ENCODE data around the gene POFUT1.
A peak's percentile ranks its signal among the peaks of the same experiment; 100 is the strongest.
"Not testable (repeated sequence)": the region's sequence is repeated elsewhere in the genome, so short reads cannot be mapped to it uniquely, and the experiment has no call there.

The POFUT1 gene

GRCh38 chr20:32207626-32208498 is at the start of gene POFUT1, which contains the start of gene PLAGL2:
Gene POFUT1 (plus strand): TSS chr20:32207880. CDS start chr20:32207942, 62 bp downstream.
Gene PLAGL2 (minus strand): TSS chr20:32207743. CDS start chr20:32202178, 5,565 bp downstream.
- DNase-seq (ENCODE audit: low spot score): peak; percentile 92

GRCh38 chr20:32158351-32158750 is 49.3 kb upstream of the POFUT1 start:
- no peak for DNase-seq (ENCODE audit: low spot score)

GRCh38 chr20:32158943-32159660 is 48.6 kb upstream of the POFUT1 start:
- DNase-seq (ENCODE audit: low spot score): no peak

DNA sequence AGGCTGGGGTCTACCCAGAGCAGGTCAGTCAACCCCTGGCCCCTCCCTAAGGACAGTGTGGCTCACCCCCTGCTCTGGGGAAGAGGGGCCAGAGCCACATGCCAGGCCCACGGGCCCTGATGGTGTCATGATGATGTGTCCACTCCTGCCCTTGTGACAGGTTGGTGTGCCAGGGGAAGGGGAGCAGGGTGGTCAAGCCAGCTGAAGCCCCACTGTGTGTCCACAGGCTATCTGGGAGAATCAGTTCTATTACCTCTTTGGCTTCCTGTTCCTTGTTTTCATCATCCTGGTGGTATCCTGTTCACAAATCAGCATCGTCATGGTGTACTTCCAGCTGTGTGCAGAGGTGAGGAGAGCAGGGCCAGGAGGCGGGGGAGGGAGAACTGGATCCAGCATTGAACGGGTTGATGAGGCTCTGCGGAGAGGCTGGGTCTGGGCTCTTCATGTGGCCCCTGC is 47.9 kb upstream of the POFUT1 start:
- DNase-seq (ENCODE audit: low spot score): no peak

DNA sequence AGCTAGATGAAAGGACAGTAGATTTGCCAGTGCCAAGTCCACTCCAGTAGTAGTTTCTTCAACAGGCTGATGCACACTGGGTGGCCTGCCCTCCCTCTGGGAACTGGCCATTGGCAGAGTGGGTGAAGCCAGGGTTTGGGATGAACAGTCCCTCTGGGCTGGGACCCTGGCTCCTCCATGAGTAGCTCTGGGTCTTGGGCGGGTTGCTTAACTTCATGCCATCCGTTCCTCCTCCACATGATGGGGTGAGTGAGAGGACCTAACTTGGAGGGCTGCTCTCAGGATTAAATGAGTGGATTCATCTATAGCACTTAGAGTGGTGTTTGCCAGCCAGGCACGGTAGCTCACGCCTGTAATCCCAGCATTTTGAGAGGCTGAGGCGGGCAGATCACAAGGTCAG is 47.3 kb upstream of the POFUT1 start:
- no peak for DNase-seq (ENCODE audit: low spot score)

DNA sequence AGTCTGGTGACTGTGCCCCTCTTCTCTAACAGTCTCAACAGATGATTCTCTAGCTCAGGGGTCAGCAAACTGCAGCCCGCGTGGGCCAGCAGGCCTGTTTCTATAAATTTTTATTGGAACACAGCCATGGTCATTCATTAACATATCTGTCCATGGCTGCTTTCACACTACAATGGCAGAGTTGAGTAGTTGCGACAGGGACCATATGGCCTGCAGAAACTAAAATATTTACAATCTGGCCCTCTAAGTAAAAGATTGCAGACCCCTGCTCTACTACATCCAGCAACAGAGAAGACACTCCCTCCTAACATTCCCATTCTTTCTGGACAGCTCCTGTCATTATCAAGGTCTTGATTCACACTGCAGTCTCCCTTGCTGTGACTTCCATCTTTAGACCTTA is 45.3 kb upstream of the POFUT1 start:
- DNase-seq (ENCODE audit: low spot score): no peak

DNA sequence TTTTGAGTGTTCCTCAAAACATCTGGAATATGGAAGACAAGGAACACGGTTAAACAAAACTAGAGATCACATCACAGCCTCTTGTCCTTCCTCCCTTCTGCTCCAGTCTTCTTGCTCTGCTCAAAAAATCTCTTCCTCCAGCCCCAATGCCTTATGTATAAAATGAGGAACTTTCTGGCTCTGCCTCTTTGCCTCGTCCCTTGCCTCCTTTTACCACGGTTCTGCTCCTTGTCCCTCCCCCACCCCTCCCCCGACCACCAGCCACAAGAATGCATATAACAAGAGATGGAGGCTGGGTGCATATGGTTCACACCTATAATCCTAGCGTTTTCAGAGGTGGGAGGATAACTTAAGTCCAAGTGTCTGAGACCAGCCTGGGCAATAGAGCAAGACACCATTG is 43.7 kb upstream of the POFUT1 start:
- no peak for DNase-seq (ENCODE audit: low spot score)

- no peak for DNase-seq (ENCODE audit: low spot score)
Observed at GRCh38 chr20:32164984-32165735, 42.5 kb upstream of the POFUT1 start.

DNA sequence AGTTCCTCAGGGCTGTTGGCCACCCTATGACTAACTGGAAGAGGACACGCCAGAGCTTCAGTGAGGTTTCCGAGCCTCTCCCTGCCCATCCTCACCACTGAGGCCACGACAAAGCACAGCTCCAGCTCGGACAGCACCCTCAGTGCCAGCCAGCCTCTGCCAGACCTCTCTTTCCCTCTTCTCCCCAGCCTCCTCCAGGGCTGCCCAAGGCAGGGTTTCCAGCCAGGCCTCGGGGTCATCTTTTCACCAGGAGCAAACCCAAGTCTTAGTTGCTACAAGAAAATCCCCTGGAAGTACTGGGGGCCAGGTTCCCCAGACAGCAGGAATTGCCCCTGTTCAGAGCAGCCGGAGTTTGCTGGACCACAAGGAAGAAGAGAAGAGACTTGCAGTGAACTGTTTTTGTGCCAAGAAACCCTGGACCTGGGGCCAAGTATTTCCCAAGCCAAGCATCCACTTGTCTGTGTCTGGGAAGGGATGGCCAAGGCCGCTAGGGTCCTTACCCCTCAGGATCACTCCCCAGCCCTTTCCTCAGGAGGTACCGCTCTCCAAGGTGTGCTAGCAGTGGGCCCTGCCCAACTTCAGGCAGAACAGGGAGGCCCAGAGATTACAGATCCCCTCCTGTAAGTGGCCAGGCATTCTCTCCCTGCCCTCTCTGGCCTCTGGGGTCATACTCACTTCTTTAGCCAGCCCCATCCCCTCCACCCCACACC is 41.7 kb upstream of the POFUT1 start:
- DNase-seq (ENCODE audit: low spot score): no peak

GRCh38 chr20:32167552-32167951 is 40.1 kb upstream of the POFUT1 start:
- DNase-seq (ENCODE audit: low spot score): no peak

DNA sequence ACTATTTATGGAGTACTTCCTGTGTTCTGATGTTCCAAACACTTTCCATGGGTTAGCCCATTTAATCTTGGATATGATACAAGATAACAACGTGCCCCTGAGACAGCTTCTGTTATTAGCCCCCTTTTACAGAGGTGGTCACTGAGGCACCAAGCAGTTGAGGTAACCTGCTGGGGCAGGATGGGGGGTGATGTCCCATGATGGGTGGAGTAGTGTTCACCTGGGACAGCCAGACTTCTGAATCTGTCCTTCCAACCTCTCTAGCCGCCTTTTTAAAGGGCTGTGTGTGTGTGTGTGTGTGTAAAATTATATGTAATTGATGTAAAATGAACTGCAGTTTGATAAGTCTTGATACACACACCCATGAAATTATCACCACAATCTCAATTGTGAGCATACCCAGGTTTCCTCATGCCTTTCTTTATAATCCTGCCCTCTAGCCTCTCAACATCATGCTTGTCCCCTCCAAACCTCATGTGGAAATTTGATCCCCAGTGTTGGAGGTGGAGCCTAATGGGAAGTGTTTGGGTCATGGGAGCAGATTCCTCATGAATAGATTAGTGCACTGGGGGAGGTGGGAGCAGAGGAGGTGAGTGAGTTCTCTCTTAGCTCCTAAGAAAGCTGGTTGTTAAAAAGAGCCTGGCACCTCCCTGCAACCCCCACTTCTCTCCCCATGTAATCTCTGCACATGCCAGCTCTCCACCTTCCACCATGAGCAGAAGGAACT is 39.3 kb upstream of the POFUT1 start:
- DNase-seq (ENCODE audit: low spot score): no peak

- not testable (repeated sequence) for DNase-seq (ENCODE audit: low spot score)
Observed at GRCh38 chr20:32177696-32178095, 30.0 kb upstream of the POFUT1 start.

GRCh38 chr20:32179515-32179914 is 28.2 kb upstream of the POFUT1 start:
- DNase-seq (ENCODE audit: low spot score): no peak

DNA sequence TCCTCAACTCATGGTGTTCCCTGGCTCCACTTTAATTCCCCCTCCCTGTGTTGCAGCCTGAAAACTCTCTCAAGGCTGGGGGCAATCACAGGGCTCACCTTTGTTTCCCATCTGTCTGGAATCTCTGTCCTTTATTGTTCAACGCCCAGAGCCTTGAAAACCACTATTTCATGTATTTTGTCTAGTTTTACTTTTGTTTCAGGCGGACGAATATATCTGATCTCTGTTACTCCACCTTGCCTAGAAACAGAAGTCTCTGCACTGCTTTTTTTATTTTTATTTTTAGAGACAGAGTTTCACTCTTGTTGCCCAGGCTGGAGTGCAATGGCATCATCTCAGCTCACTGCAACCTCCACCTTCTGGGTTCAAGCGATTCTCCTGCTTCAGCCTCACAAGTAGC is 27.7 kb upstream of the POFUT1 start:
- DNase-seq (ENCODE audit: low spot score): no peak

DNA sequence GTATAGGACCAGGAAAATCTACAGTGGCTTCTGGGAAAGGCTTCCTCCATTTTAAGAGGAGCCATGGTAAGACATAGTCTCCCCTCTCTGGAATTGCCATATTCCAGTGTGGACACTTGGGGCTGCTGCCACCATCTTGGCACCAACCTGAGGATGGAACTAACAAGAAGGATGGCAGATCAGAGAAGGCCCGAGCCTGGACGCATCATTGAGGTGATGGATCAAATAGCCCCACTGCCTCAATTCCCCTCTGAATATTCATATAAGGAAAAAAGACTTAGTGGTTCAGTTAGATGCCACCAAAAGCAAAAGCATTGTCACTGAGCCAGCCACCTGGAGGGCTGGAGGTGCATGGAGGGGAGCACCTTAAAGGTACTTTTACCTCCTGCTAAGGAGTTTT is 26.1 kb upstream of the POFUT1 start:
- no peak for DNase-seq (ENCODE audit: low spot score)

- no peak for DNase-seq (ENCODE audit: low spot score)
Observed at GRCh38 chr20:32183947-32184635, 23.6 kb upstream of the POFUT1 start.

DNA sequence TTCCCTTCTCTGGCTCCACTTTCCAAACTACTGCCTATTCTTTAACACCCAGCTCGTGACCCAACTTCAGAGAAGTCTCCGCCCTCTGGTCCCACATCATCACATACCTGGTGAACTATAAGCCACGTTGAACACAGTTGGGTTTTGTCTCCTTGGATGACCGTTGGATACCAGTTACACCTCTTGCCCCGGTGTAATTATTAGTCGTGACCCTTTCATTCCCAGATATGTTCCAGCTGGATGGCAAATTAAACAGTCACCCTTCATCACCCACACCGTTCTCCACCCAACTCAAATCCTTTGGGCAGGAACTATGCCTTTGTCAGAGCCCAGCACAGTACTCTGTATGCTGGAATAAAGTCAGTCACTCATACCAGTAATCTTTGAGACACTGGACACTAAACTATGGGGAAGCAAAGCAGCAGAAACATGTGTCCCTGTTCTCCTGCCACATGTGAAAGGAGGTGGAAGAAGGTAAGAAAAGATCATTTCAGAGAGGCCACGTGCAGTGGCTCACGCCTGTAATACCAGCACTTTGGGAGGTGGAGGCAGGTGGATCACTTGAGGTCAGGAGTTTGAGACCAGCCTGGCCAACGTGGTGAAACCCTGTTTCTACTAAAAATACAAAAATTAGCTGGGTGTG is 22.6 kb upstream of the POFUT1 start:
- no peak for DNase-seq (ENCODE audit: low spot score)

DNA sequence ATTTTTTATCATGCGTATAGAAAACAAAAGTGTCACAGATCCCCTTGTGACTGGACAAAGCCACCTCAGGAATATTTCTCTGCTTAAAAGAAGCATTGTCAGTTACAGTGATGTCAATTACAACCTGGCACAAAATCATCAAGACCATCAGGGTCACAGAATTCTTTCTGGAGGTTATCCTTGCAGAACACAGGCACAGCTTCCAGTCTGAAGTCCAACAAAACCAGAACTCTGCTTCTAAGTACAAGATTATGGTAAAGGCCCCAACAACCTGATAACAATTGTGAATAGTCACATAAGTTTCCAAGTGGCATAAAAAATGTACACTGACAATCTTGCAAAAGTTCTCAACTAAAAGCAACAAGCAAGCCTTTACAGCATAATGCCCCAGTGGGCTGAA is 21.2 kb upstream of the POFUT1 start:
- DNase-seq (ENCODE audit: low spot score): no peak

DNA sequence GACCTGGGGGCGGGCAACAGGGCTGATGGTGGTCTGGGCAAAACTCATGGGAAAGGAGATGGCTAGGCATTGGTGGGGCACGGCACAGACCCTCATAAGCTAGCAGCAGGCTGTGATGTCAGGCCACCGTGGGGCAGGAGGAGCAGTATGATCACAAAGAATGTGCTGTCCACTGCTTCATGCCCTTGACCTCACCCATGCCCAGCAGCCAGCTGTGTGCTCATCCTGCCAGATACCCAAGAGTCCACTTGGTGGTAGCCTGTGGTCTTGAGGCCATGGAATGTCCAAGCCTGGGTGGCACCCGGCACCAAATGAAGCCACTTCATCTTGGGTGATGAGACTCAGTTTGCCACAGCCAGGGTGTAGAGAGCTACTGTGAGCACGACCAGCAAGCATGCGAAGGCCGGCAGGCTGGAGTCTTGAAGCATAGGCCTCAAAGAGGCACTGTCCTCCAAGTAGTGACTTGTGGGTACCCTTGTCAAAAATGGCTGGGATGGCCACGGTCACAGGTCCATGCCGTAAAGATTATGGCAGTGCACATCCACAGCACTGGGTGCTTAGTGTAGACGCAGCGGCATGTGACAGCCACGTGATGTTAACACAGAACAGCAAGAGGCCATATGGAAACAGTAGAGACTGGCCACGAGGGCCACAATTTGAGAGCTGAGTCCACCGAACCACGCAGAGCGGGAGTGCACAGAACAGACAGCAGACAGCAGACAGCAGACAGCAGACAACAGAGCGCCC is 19.1 kb upstream of the POFUT1 start:
- no peak for DNase-seq (ENCODE audit: low spot score)

All from hematopoietic multipotent progenitor cell treated with erythropoietin and hydrocortisone succinate and interleukin-3 and kit ligand, for 15 days (in vitro differentiated cells).